H1 (cell line): ENCODE results near the gene HHAT. TPM values are rescaled to one million over a fixed set of nuclear protein-coding genes. Genes with fewer than 3 reads are reported as not detected.
"Not testable (repeated sequence)": the region's sequence is repeated elsewhere in the genome, so short reads cannot be mapped to it uniquely, and the experiment has no call there.

Experiments
- CTCF ChIA-PET: fragments of 300-600 bp; sonication (Branson Sonifier 250); formaldehyde crosslinking; loops from one replicate; lab custom pipeline; 2021; ENCODE audit not compliant: partially characterized antibody; lab: Charles Lee
- POLR2A ChIA-PET: fragments of 300-600 bp; sonication (Branson Sonifier 250); formaldehyde crosslinking; loops from one replicate; lab custom pipeline; 2021; ENCODE audit warnings: inconsistent platforms; ENCODE audit not compliant: partially characterized antibody; lab: Charles Lee
- DNase-seq, 2 experiments: peaks; one replicate each; pipeline versions ENCODE4 v3.0.0 to v3.0.0-alpha.2; 2010 to 2022; ENCODE audit warnings: low spot score in 2 of 2, low read depth in 1 of 2, mixed read lengths in 1 of 2
- FAIRE-seq: peaks from 2 replicates; lab custom pipeline; 2011; peaks lifted over from hg19 to GRCh38; lab: Jason Lieb, UNC
- H2AFZ ChIP-seq: 2 replicates; pipeline ENCODE4 v1.8.1; 2012; ENCODE audit warnings: low read length, inconsistent platforms
- H2AK5ac ChIP-seq: 2 replicates; pipeline ENCODE4 v1.6.1; 2013; ENCODE audit warnings: low read depth, low read length
- H2BK120ac ChIP-seq: replicated peaks from 2 replicates; pipeline ENCODE3; 2013; ENCODE audit warnings: low read depth, low read length, inconsistent platforms
- H2BK12ac ChIP-seq: 2 replicates; pipeline ENCODE4 v1.6.1; 2013; ENCODE audit warnings: low read depth, low read length
- H2BK15ac ChIP-seq: 2 replicates; pipeline ENCODE4 v1.6.1; 2013; ENCODE audit warnings: low read length
- H2BK20ac ChIP-seq: 2 replicates; pipeline ENCODE4 v1.6.1; 2013; ENCODE audit warnings: low read length
- H2BK5ac ChIP-seq: 2 replicates; pipeline ENCODE4 v1.6.1; 2013; ENCODE audit warnings: low read depth, low read length
- H3K14ac ChIP-seq: 2 replicates; pipeline ENCODE4 v1.6.1; 2013; ENCODE audit warnings: inconsistent platforms; ENCODE audit not compliant: insufficient read length
- H3K18ac ChIP-seq: 2 replicates; pipeline ENCODE4 v1.6.1; 2013; ENCODE audit warnings: low read length; ENCODE audit errors: extremely low read depth
- H3K23ac ChIP-seq: 2 replicates; pipeline ENCODE4 v1.6.1; 2013; ENCODE audit warnings: inconsistent platforms; ENCODE audit not compliant: insufficient read length
- H3K23me2 ChIP-seq: 2 replicates; pipeline ENCODE4 v1.6.1; 2013; ENCODE audit warnings: low read depth, low read length
- H3K27ac ChIP-seq: 2 replicates; pipeline ENCODE4 v1.6.1; 2011; ENCODE audit warnings: low read depth, low read length, inconsistent platforms
- H3K27me3 ChIP-seq, 4 experiments: replicated peaks in 1 of 4; 1 replicate in 1 of 4; 2 replicates in 3 of 4; pipeline versions ENCODE4 v1.6.1 to v1.8.1; 2011 to 2013; ENCODE audit warnings: low read length in 3 of 4, mild to moderate bottlenecking in 3 of 4, inconsistent platforms in 2 of 4, mixed read lengths in 2 of 4, moderate library complexity in 1 of 4; ENCODE audit not compliant: control insufficient read depth in 3 of 4, insufficient read depth in 3 of 4; ENCODE audit errors: extremely low read depth in 1 of 4
- H3K36me3 ChIP-seq, 4 experiments: 2 replicates each; pipeline versions ENCODE4 v1.6.1 to v1.8.1; 2011 to 2013; ENCODE audit warnings: mild to moderate bottlenecking in 4 of 4, low read length in 3 of 4, moderate library complexity in 2 of 4, control low read depth in 1 of 4, inconsistent platforms in 1 of 4; ENCODE audit not compliant: insufficient read depth in 4 of 4, control insufficient read depth in 2 of 4
- H3K4ac ChIP-seq: replicated peaks from 2 replicates; pipeline ENCODE3; 2013; ENCODE audit warnings: low read length, low read depth, mixed read lengths, inconsistent platforms; ENCODE audit not compliant: insufficient read length
- H3K4me1 ChIP-seq, 4 experiments: replicated peaks in 1 of 4; 1 replicate in 1 of 4; 2 replicates in 3 of 4; pipeline versions ENCODE4 v1.6.1 to v1.8.1; 2011 to 2013; ENCODE audit warnings: low read length in 3 of 4, inconsistent platforms in 2 of 4, mixed read lengths in 1 of 4; ENCODE audit not compliant: insufficient read depth in 4 of 4, control insufficient read depth in 3 of 4
- H3K4me2 ChIP-seq, 2 experiments: 2 replicates each; pipeline versions ENCODE4 v1.6.1 to v1.8.1; 2011 to 2013; ENCODE audit warnings: low read depth in 2 of 2, low read length in 2 of 2, control low read depth in 1 of 2, inconsistent platforms in 1 of 2, mild to moderate bottlenecking in 1 of 2; ENCODE audit not compliant: insufficient read depth in 1 of 2
- H3K4me3 ChIP-seq, 4 experiments: fragments of 200-600, 300-600 bp in 1 of 4; sonication (generic), shearing (Covaris generic), sonication (Bioruptor Twin) in 1 of 4; 2 replicates each; pipeline versions ENCODE4 v1.5.1 to v1.8.1; 2011 to 2016; ENCODE audit warnings: low read length in 4 of 4, low read depth in 3 of 4, control low read depth in 2 of 4, inconsistent platforms in 2 of 4, mild to moderate bottlenecking in 2 of 4, mixed read lengths in 1 of 4, moderate library complexity in 1 of 4; ENCODE audit not compliant: insufficient read depth in 2 of 4; ENCODE audit errors: extremely low read depth in 1 of 4
- H3K56ac ChIP-seq: replicated peaks from 2 replicates; pipeline ENCODE3; 2013; ENCODE audit warnings: low read depth, mild to moderate bottlenecking, mixed read lengths, low read length, inconsistent platforms; ENCODE audit not compliant: insufficient read length
- H3K79me1 ChIP-seq: 2 replicates; pipeline ENCODE4 v1.6.1; 2013; ENCODE audit warnings: low read depth, low read length, control low read depth
- H3K79me2 ChIP-seq, 2 experiments: 2 replicates each; pipeline versions ENCODE4 v1.6.1 to v1.8.1; 2012 to 2013; ENCODE audit warnings: low read length in 2 of 2, mild to moderate bottlenecking in 2 of 2, inconsistent platforms in 1 of 2; ENCODE audit not compliant: insufficient read depth in 2 of 2, control insufficient read depth in 1 of 2
- H3K9ac ChIP-seq, 4 experiments: replicated peaks in 1 of 4; 1 replicate in 1 of 4; 2 replicates in 3 of 4; pipeline versions ENCODE4 v1.6.1 to v1.8.1; 2011 to 2013; ENCODE audit warnings: low read depth in 3 of 4, low read length in 3 of 4, control low read depth in 2 of 4, mild to moderate bottlenecking in 2 of 4, moderate library complexity in 2 of 4, inconsistent platforms in 1 of 4; ENCODE audit errors: extremely low read depth in 1 of 4
- H3K9me3 ChIP-seq, 2 experiments: 2 replicates each; pipeline versions ENCODE4 v1.6.1 to v1.8.1; 2012 to 2013; ENCODE audit warnings: mild to moderate bottlenecking in 2 of 2, moderate library complexity in 2 of 2, control low read depth in 1 of 2, inconsistent platforms in 1 of 2, low read depth in 1 of 2, low read length in 1 of 2, mixed read lengths in 1 of 2; ENCODE audit not compliant: insufficient read depth in 2 of 2
- H4K20me1 ChIP-seq, 2 experiments: replicated peaks in 1 of 2; 2 replicates each; pipeline versions ENCODE3 to v1.8.1; 2011 to 2013; ENCODE audit warnings: inconsistent platforms in 2 of 2, low read length in 2 of 2, mild to moderate bottlenecking in 1 of 2; ENCODE audit not compliant: insufficient read depth in 2 of 2, control insufficient read depth in 1 of 2
- H4K5ac ChIP-seq: 2 replicates; pipeline ENCODE4 v1.6.1; 2013; ENCODE audit warnings: low read length, low read depth, mixed read lengths, inconsistent platforms; ENCODE audit not compliant: insufficient read length
- H4K8ac ChIP-seq: 2 replicates; pipeline ENCODE4 v1.8.0; 2013; ENCODE audit warnings: mild to moderate bottlenecking, moderate library complexity, low read length, inconsistent platforms; ENCODE audit not compliant: insufficient read depth; ENCODE audit errors: extremely low read depth
- H4K91ac ChIP-seq: replicated peaks from 2 replicates; pipeline ENCODE3; 2013; ENCODE audit warnings: low read length, mixed read lengths, inconsistent platforms; ENCODE audit not compliant: insufficient read length
- WGBS, 2 experiments: shearing (Covaris generic) in 1 of 2; methylation state at CpG; one replicate each; pipeline versions ENCODE4 v1.1.6 to v1.1.7; 2013 to 2015; ENCODE audit warnings: low lambda C conversion rate in 2 of 2, mixed read lengths in 2 of 2, inconsistent platforms in 1 of 2, low coverage in 1 of 2, missing lambda C conversion rate in 1 of 2; ENCODE audit not compliant: insufficient replicate concordance in 2 of 2, insufficient coverage in 1 of 2, insufficient read length in 1 of 2; ENCODE audit errors: extremely low coverage in 1 of 2, missing lambda C conversion rate in 1 of 2; 5-methylcytosine and 5-hydroxymethylcytosine counted together
- polyA plus RNA-seq, 7 experiments: library from polyadenylated mRNA; depleted of rRNA in 3 of 7; stranded (reverse) in 5 of 7; unstranded in 2 of 7; fragments of >200 nt in 5 of 7; fragments of 200-250 nt in 2 of 7; gene quantifications; 1 replicate in 5 of 7; 2 replicates in 1 of 7; 4 replicates in 1 of 7; pipeline versions ENCODE4 v1.2.1 to v1.2.3, GENCODE V29; 2011 to 2013; ENCODE audit warnings: missing spikeins in 2 of 7, mixed read lengths in 2 of 7
- total RNA-seq: library from RNA; stranded (reverse); fragmentation: NEBNext Ultra II Directional; extraction: Animal tissue kit (Norgen Biotek cat#: 25700); gene quantifications from 2 replicates; pipeline ENCODE4 v1.2.1, GENCODE V29; 2021

The HHAT gene
- total and polyA plus RNA-seq, 2 of the 8 experiments (the other 6 are each of a cell fraction or from before 2014, with no cell fraction given): 0.15 to 0.51 TPM

GRCh38 chr1:210354305-210354704 is 25.6 kb downstream of the HHAT start:
- H2AK5ac ChIP-seq, H3K79me2 ChIP-seq, H3K4me2 ChIP-seq, H4K5ac ChIP-seq, H3K9ac ChIP-seq, H2BK120ac ChIP-seq, H3K23ac ChIP-seq, H2BK5ac ChIP-seq, H3K27me3 ChIP-seq, H3K18ac ChIP-seq, H4K20me1 ChIP-seq, H2BK20ac ChIP-seq, H4K8ac ChIP-seq, DNase-seq, H3K14ac ChIP-seq, H3K79me1 ChIP-seq, H2BK12ac ChIP-seq, H3K27ac ChIP-seq, H3K9me3 ChIP-seq, H4K91ac ChIP-seq, H3K4ac ChIP-seq, H3K4me3 ChIP-seq, H3K56ac ChIP-seq, H3K36me3 ChIP-seq, H2AFZ ChIP-seq, H3K23me2 ChIP-seq, H2BK15ac ChIP-seq, FAIRE-seq: not testable (repeated sequence)
- peaks cover 5 to 11% (median 9%) of the 10 kb centered on the region in 4 experiments; a peak in 5 of 7 replicates for H3K4me1 ChIP-seq
- CTCF ChIA-PET: interaction anchor here (1.0 to 4.0 kb wide), 2 partner anchors 12 to 48 kb away, joined by 3 to 14 read pairs; no protein-coding TSS in a partner anchor
- POLR2A ChIA-PET: interaction anchor here (2.9 kb wide), 1 partner anchor 20 kb away, joined by 20 read pairs; no protein-coding TSS in a partner anchor
- 95% methylated on average over 3 of the region's 3 CpGs; no CpG with 5 or more reads in 1 of the 2 experiments for WGBS, 2 experiments
